HepG2 (cell line): Measurements from ENCODE around the gene NES. TPM values are rescaled to one million over a fixed set of nuclear protein-coding genes. Genes with fewer than 3 reads are reported as not detected.

Experiments
- AKAP8 ChIP-seq: sonication (generic); formaldehyde crosslinking; IDR thresholded peaks from 2 replicates; pipeline ENCODE4 v1.5.1; 2020; ENCODE audit warnings: mild to moderate bottlenecking, missing genetic modification reagents
- ATAD3A ChIP-seq: sonication (generic); formaldehyde crosslinking; IDR thresholded peaks from 2 replicates; pipeline ENCODE4 v1.4.0; 2020; ENCODE audit warnings: missing genetic modification reagents
- KDM2A ChIP-seq: sonication (generic); formaldehyde crosslinking; IDR thresholded peaks from 2 replicates; pipeline ENCODE4 v1.4.0; 2020; ENCODE audit warnings: low read depth, missing genetic modification reagents, borderline replicate concordance
- MIER2 ChIP-seq: IDR thresholded peaks from 2 replicates; pipeline ENCODE4 v1.6.1; 2016; ENCODE audit warnings: missing biosample characterization, missing genetic modification reagents
- MNT ChIP-seq: fragments of 450-650 bp; IDR thresholded peaks from 2 replicates; pipeline ENCODE4 v1.6.1; 2016
- NFAT5 ChIP-seq: sonication (generic); formaldehyde crosslinking; IDR thresholded peaks from 2 replicates; pipeline ENCODE4 v1.4.0; 2020; ENCODE audit warnings: missing genetic modification reagents
- NR3C1 ChIP-seq: sonication (generic); formaldehyde crosslinking; IDR thresholded peaks from 2 replicates; pipeline ENCODE4 v1.4.0; 2020; ENCODE audit warnings: missing genetic modification reagents
- REST ChIP-seq, 2 experiments: IDR thresholded peaks; 2 replicates each; pipeline ENCODE4 v1.6.1; 2011 to 2012; ENCODE audit warnings: low read length in 2 of 2, borderline replicate concordance in 1 of 2, low read depth in 1 of 2, mild to moderate bottlenecking in 1 of 2, moderate library complexity in 1 of 2
- SOX6 ChIP-seq, 2 experiments: fragments of 450-650 bp in 1 of 2; sonication (generic) in 1 of 2; formaldehyde crosslinking in 1 of 2; IDR thresholded peaks; 2 replicates each; pipeline versions ENCODE4 v1.4.0 to v1.6.1; 2017 to 2020; ENCODE audit warnings: antibody characterized with exemption in 1 of 2, mild to moderate bottlenecking in 1 of 2, missing genetic modification reagents in 1 of 2
- ZBTB42 ChIP-seq: sonication (generic); formaldehyde crosslinking; IDR thresholded peaks from 2 replicates; pipeline ENCODE4 v1.5.0; 2020; ENCODE audit warnings: mild to moderate bottlenecking, missing genetic modification reagents
- ZFP90 ChIP-seq: sonication (generic); formaldehyde crosslinking; IDR thresholded peaks from 2 replicates; pipeline ENCODE4 v1.8.0; 2022; ENCODE audit warnings: missing genetic modification reagents, mild to moderate bottlenecking, inconsistent platforms, borderline replicate concordance
- ZNF264 ChIP-seq: sonication (generic); formaldehyde crosslinking; IDR thresholded peaks from 2 replicates; pipeline ENCODE4 v1.4.0; 2020; ENCODE audit warnings: missing genetic modification reagents
- polyA plus RNA-seq, 8 experiments: library from polyadenylated mRNA; depleted of rRNA in 3 of 8; stranded (reverse) in 7 of 8; unstranded in 1 of 8; fragments of >200 nt; fragmentation: Illumina TruSeq in 4 of 8; extraction: Trizol in 4 of 8; gene quantifications; 2 replicates each; pipeline versions ENCODE4 v1.2.1 to v1.2.3, GENCODE V29; 2011 to 2016; ENCODE audit warnings: low read depth in 4 of 8, missing spikeins in 1 of 8, mixed read lengths in 1 of 8; ENCODE audit not compliant: insufficient read depth in 1 of 8
- total RNA-seq, 5 experiments: library from RNA; depleted of rRNA; stranded (reverse); fragments of >200 nt; fragmentation: Illumina TruSeq; extraction: Trizol; gene quantifications; 2 replicates each; pipeline ENCODE4 v1.2.3, GENCODE V29; 2016; ENCODE audit warnings: low read depth in 1 of 5

The NES gene
- total and polyA plus RNA-seq, 2 of the 13 experiments (the other 11 are each of a cell fraction or from before 2014, with no cell fraction given), result 1.7 to 16.6 TPM

GRCh38 chr1:156652131-156652991, 24.8 kb downstream of the NES start (continued):
- TF ChIP-seq NFAT5 (CRISPR knock-in tag) (no peak), AKAP8 (CRISPR knock-in tag) (0 out of 2 replicates have a peak, but pooled peaks have one; percentile 40), REST (IDR thresholded peaks at IDR 0.05; ENCODE audit: borderline replicate concordance in 1 of 2, low read depth in 1 of 2, low read length in 2 of 2) (peak in 1 of 2 experiments; percentile 94; a peak in 2 of 4 replicates), KDM2A (no peak), SOX6 (IDR thresholded peaks at IDR 0.05) (no peak), SOX6 (CRISPR knock-in tag; IDR thresholded peaks at IDR 0.05) (no peak), ZNF264 (CRISPR knock-in tag) (no peak), ZFP90 (CRISPR knock-in tag) (no peak), ZBTB42 (CRISPR knock-in tag) (no peak), MNT (no peak), ATAD3A (CRISPR knock-in tag) (no peak), NR3C1 (CRISPR knock-in tag) (no peak), MIER2 (peak; percentile 92)
